GM21381 (cell line): Measurements from ENCODE around the gene BLNK.

ENCODE experiments used
- ATAC-seq: cut with Tn5 transposase; IDR thresholded peaks from one replicate; pipeline ENCODE4 v1.9.1; 2021; ENCODE audit warnings: mild to moderate bottlenecking, moderate library complexity; ENCODE audit not compliant: unreplicated experiment

The BLNK gene

DNA sequence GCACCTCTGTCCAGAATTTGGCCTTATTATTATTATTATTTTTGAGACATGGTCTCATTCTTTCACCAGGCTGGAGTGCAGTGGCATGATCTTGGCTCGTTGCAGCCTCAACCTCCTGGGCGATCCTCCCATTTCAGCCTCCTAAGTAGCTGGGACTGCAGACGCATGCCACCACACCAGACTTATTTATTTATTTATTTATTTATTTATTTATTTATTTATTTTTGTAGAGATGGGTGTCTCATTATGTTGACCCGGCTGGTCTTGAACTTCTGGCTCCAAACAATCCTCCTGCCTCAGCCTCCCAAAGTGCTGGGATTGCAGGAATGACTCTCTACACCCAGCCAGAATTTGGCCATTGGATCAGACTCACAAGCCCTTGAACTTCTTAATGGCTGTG is 6.4 kb downstream of the BLNK start:
- ATAC-seq, result no peak

DNA sequence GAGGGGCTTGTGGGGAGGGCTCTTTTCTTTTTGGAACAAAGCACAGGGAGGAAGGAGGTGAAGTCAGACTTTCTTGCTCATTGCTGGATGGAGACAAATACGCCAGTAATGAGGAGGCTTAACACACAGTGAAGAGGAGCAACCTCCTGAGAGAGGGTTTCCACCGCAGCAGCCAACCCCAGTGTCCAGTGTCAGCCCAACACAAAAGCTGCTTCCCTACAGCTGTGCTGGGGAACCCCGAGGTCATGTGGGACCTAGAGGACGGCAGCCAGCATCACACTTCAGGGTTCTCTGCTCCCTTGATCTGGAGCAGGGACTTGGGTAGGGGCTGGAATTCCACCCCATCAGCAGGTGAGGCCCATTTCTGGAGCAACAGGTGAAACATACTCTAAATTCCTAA is 7.7 kb downstream of the BLNK start:
- ATAC-seq, result no peak

GRCh38 chr10:96263176-96263575 is 8.2 kb downstream of the BLNK start:
- ATAC-seq, result no peak

DNA sequence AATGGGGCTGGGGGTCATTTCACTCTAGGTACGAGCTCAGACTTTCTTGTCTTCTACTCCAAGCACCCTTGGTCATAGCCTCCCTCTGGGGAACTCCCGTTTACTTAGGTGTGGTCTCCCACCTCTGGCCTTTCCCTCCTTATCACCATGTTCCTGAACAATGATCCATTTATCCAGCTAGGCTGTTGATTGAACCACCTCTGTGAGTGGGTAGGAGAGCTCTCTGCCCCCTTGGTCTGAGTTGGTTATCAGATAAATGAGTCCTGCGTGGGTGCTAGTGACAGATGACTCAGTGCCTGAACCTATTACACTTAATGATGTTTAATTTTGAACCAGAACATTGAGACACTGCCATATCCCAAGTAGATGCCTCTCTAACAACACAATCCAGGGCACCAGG is 9.4 kb downstream of the BLNK start:
- ATAC-seq, result no peak

DNA sequence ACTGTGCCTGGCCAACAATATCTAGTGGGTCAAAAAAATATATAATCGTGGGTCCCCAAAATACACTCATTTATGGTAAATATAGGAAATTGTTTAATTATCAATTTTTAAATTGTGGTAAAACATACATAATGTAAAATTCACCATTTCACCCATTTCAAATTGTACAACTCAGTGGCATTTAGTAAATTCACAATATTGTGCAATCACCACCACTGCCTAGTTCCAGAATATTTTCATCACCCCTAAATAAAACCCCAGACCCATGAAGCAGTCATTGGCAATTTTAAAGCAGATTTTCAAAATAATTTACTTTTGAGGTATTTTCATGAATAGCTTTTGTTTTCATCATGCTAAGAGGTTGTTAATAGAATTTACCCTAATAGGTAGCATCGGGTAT is 10.2 kb downstream of the BLNK start:
- no peak for ATAC-seq

GRCh38 chr10:96260014-96260413 is 11.4 kb downstream of the BLNK start:
- ATAC-seq, result no peak

DNA sequence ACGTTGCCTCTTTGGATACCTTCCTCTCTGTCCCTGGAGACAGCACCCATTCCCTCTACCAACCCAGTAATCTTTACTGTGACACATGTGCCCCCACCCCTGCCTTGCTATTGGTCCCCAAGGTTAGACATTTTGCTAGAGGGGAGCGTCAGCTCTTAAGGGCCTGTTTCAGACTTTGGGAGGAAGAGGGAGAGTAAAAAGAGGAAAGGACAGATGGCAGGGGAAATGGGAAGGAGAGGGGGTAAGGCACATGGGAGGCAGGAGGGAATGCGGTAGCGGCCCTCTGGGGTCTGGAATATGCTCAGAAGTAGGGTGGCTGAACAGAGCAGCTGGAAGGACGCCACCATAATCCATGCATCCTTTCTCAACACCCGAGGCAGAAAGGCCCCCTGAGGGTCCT is 12.2 kb downstream of the BLNK start:
- no peak for ATAC-seq

DNA sequence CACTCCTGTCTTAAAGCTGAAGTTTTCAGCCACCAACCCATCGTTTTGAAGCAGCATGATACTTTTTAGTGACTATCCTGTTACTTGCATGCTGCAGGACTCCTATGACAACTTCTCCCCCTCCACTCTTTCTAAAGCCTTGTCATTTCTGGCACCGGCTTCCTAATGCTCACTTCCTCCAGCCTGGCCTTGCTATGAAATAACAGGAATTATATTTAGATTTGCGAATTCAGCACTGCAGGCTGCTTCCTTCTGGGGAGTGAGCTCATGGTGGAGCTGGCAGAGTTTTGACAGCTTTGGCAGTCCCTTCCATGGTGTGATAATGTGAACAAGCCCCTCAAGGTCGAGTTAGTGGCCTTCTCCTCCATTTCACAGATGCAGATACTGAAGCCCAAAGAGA is 13.4 kb downstream of the BLNK start:
- no peak for ATAC-seq

DNA sequence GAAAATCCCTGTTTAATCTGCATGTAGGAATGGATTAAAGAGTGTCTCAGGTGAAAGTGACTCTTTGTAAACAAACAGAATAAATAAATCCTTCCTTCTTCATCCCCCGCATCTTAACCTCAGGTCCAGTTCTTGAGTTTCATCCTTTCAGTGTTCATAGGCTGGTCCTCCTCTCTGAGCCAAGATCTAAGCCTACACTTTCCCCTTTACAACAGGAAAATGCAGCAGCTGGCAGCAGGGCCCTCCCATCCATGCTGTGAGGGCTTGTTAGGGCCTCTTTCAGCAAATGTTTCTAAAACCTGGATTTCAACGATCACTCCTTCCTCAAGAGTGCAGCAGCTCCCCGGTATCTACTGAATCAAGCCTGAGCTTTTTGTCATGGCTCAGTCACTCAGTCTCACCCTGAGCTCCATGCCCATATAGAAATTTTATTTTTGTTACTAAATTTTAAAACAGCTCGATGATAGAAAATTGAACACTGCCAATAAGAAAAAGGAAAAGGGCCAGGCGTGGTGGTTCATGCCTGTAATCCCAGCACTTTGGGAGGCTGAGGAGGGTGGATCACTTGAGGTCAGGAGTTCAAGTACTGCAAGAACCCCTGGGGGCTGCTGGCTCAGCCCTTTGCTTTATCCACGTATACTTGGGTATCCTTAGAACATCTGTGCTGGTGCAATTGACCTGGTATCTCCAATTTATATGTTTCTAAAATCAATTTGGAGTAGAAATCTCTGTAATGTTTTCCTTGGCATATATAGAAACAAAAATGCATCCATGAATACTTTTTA is 15.6 kb downstream of the BLNK start:
- ATAC-seq, result no peak

DNA sequence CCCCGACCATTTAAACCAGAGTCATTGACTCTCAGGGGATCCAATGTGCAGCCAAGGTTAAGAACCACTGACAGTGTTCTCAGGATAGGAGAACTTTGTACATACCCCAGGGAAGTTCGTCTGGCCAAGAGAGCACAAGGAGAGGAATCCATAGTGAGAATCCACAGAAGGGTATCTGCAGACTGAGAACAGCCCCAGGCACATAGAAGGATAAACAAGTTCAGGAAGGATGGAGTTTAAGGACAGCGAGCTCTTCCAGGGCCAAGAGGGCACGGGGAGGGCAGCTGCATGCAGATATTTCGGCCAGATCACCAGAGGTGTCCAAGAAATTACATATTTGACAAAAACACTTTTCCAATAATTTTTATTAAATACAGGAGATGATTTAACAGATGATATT is 16.4 kb downstream of the BLNK start:
- no peak for ATAC-seq

- ATAC-seq, result no peak
Measured at GRCh38 chr10:96252730-96253129, 18.6 kb downstream of the BLNK start.

- no peak for ATAC-seq
Measured at GRCh38 chr10:96250349-96250748, 21.0 kb downstream of the BLNK start.

- ATAC-seq, result no peak
Measured at GRCh38 chr10:96249264-96249663, 22.1 kb downstream of the BLNK start.

DNA sequence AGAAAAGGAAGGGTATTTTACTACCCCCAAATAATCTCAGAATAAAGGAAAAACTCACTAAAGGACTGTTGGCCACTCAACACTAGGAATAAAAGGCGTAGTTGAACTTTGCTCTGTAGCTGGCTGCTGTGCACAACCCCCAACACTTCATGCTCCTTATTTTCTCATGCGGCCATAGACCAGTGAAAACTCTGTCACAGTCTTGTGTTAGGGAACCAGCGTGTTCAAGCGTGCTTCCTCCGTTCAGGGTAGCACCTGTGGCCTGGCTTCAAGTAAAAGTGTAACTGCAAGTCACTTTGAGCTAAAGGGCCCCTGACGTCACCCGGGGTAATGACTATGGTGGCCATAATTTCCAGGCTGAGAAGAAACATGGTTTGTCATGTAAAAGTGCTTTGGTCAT is 27.0 kb downstream of the BLNK start:
- peak; percentile 97 for ATAC-seq

DNA sequence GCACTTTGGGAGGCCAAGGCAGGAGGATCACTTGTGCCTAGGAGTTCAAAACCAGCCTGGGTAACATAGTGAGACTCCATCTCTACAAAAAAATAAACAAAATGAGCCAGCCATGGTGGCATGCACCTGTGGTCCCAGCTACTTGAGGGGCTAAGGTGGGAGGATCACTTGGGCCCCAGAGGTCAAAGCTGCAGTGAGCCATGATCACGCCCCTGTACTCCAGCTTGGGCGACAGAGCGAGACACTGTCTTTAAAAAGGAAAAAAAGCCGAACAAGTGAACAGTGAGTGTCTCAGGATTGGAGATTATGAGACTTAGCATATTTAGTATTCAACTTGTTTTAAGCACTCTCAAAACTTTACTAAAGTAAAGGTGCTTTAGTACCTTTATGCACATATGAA is 28.1 kb downstream of the BLNK start:
- ATAC-seq, result no peak

GRCh38 chr10:96242822-96243221 is 28.5 kb downstream of the BLNK start:
- ATAC-seq, result no peak

DNA sequence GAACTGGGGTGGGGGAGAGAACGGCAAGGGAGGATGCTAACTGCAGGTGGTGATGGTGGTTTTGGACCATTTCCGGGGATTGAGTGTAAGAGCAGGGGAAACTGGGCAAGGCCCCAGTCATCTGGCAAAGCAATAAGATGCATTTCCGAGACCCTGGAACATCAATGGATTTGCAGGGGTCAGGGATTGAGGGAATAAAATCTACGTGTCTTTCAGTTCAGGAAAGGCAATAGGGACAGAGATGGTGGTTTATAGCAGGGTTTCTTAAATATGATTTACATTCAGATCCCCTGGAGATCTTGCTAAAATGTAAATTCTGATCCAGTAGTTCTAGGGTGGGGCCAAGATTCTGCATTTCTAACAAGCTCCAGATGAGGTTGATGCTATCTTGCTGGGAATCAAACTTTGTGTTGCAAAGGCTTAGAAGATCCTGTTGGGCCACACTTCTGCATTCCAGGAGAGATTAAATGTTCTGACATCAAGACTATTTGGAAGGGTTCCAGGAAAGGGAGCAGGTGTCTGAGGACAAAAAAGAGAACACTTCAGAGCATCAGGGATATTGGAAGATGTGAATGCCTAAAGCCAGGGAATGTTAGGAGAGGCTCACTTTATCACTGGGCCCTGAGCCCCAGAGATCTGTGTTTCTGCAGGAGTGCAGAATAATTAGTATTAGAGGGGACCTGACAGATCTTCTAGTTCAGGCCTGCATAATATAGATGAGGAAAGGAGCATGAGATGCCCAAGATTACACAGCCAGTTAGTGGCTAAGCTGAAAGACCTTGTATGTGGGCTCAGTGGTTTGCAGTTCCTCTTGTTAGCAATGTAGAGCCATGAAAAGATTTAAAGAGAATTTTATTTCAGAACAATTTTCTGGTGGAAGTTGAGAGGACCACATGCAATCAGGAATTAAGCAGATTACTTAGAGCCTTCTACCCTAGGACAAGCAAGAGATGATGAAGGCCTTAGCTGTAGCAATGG is 32.4 kb downstream of the BLNK start:
- ATAC-seq, result no peak

GRCh38 chr10:96236876-96237275 is 34.5 kb downstream of the BLNK start:
- no peak for ATAC-seq

GRCh38 chr10:96236090-96236478 is 35.3 kb downstream of the BLNK start:
- no peak for ATAC-seq

- ATAC-seq, result no peak
Measured at GRCh38 chr10:96235326-96236089, 35.9 kb downstream of the BLNK start.

DNA sequence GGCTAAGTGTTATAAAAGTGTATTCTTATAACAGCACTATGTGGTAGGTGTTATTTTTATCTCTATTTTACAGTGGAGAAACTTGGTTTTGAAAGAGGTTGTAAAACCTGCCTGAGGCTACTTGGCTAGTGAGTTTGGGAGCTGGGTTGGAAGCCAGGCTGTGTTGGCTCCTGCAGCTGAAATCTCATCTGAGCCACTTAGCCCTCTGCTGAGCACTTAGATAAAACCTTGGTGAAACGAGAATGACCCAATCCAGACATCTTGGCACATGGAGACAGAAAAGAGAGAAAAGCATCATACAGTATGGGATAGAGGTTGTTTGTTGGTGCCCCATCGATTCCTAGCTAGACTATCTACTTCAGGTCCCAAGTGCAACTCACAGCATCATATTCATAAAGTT is 37.4 kb downstream of the BLNK start:
- ATAC-seq, result no peak
